ENCODE data around the gene AKT3.

AKT3 gene

GRCh38 chr1:243770860-243771259, 79.2 kb downstream of the AKT3 start:
- no peaks in the 10 kb centered on the region for H4K20me1 ChIP-seq (ENCODE audit: insufficient read depth, low read length)
- no peaks in the 10 kb centered on the region for H3F3A ChIP-seq (ENCODE audit: insufficient read depth, low read length)
- no peaks in the 10 kb centered on the region for H3K36me3 ChIP-seq (replicated peaks; ENCODE audit: insufficient read depth, low read length)
- H2AFZ ChIP-seq (ENCODE audit: low read length), result no peak overlapping the region
- no peaks in the 10 kb centered on the region for H3K9me3 ChIP-seq (replicated peaks; ENCODE audit: insufficient read depth, low read length)
- no peak overlapping the region for H3K4me3 ChIP-seq (ENCODE audit: low read length)
- no peak overlapping the region for H3K9ac ChIP-seq (ENCODE audit: low read length)
- no peaks in the 10 kb centered on the region for H3K27me3 ChIP-seq (replicated peaks; ENCODE audit: insufficient read depth, low read length)
- H3K79me2 ChIP-seq (ENCODE audit: low read length), result no peaks in the 10 kb centered on the region
- no peaks in the 10 kb centered on the region for H3K9me2 ChIP-seq (replicated peaks; ENCODE audit: insufficient read depth, low read length)
- H3K4me2 ChIP-seq (ENCODE audit: low read depth, low read length), result no peak overlapping the region
- no peak overlapping the region for H3K27ac ChIP-seq (ENCODE audit: low read length)
- DNase-seq, result no peak
- no peaks in the 10 kb centered on the region for H3K4me1 ChIP-seq (ENCODE audit: low read length)
- TF ChIP-seq EZH2 (optimal IDR thresholded peaks at IDR 0.05; ENCODE audit: low read depth, low read length) (no peak), EZH2phosphoT487 (IDR thresholded peaks at IDR 0.05; ENCODE audit: low read length) (no peak)
- TF ChIP-seq, protein P1, sequence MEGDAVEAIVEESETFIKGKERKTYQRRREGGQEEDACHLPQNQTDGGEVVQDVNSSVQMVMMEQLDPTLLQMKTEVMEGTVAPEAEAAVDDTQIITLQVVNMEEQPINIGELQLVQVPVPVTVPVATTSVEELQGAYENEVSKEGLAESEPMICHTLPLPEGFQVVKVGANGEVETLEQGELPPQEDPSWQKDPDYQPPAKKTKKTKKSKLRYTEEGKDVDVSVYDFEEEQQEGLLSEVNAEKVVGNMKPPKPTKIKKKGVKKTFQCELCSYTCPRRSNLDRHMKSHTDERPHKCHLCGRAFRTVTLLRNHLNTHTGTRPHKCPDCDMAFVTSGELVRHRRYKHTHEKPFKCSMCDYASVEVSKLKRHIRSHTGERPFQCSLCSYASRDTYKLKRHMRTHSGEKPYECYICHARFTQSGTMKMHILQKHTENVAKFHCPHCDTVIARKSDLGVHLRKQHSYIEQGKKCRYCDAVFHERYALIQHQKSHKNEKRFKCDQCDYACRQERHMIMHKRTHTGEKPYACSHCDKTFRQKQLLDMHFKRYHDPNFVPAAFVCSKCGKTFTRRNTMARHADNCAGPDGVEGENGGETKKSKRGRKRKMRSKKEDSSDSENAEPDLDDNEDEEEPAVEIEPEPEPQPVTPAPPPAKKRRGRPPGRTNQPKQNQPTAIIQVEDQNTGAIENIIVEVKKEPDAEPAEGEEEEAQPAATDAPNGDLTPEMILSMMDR (IDR thresholded peaks at IDR 0.05; ENCODE audit: low read length), result no peak

- Histone ChIP-seq H3K27me3 (replicated peaks; ENCODE audit: insufficient read depth, low read length) (no peaks in the 10 kb centered on the region), H3K4me1 (ENCODE audit: low read length) (no peaks in the 10 kb centered on the region), H4K20me1 (ENCODE audit: insufficient read depth, low read length) (no peaks in the 10 kb centered on the region), H3K27ac (ENCODE audit: low read length) (no peak overlapping the region), H3K9ac (ENCODE audit: low read length) (no peak overlapping the region), H3K36me3 (replicated peaks; ENCODE audit: insufficient read depth, low read length) (no peaks in the 10 kb centered on the region), H3F3A (ENCODE audit: insufficient read depth, low read length) (no peaks in the 10 kb centered on the region), H3K4me3 (ENCODE audit: low read length) (no peak overlapping the region), H3K4me2 (ENCODE audit: low read depth, low read length) (no peak overlapping the region), H2AFZ (ENCODE audit: low read length) (no peak overlapping the region), H3K9me2 (replicated peaks; ENCODE audit: insufficient read depth, low read length) (no peaks in the 10 kb centered on the region), H3K79me2 (ENCODE audit: low read length) (no peaks in the 10 kb centered on the region), H3K9me3 (replicated peaks; ENCODE audit: insufficient read depth, low read length) (no peaks in the 10 kb centered on the region)
- TF ChIP-seq EZH2 (optimal IDR thresholded peaks at IDR 0.05; ENCODE audit: low read depth, low read length) (no peak), EZH2phosphoT487 (IDR thresholded peaks at IDR 0.05; ENCODE audit: low read length) (no peak)
- TF ChIP-seq, protein P1 (IDR thresholded peaks at IDR 0.05; ENCODE audit: low read length), result no peak
- no peak for DNase-seq
These were observed 84.4 kb downstream of the AKT3 start for GRCh38 chr1:243765676-243766075.

- H3K4me3 ChIP-seq (ENCODE audit: low read length), result no peak overlapping the region
- H3K36me3 ChIP-seq (replicated peaks; ENCODE audit: insufficient read depth, low read length), result no peaks in the 10 kb centered on the region
- H3K27me3 ChIP-seq (replicated peaks; ENCODE audit: insufficient read depth, low read length), result no peaks in the 10 kb centered on the region
- no peaks in the 10 kb centered on the region for H3K9me3 ChIP-seq (replicated peaks; ENCODE audit: insufficient read depth, low read length)
- TF ChIP-seq, protein P1 (IDR thresholded peaks at IDR 0.05; ENCODE audit: low read length), result no peak
- TF ChIP-seq EZH2 (optimal IDR thresholded peaks at IDR 0.05; ENCODE audit: low read depth, low read length) (no peak), EZH2phosphoT487 (IDR thresholded peaks at IDR 0.05; ENCODE audit: low read length) (no peak)
- no peak overlapping the region for H3K4me2 ChIP-seq (ENCODE audit: low read depth, low read length)
- H3F3A ChIP-seq (ENCODE audit: insufficient read depth, low read length), result no peaks in the 10 kb centered on the region
- no peaks in the 10 kb centered on the region for H3K4me1 ChIP-seq (ENCODE audit: low read length)
- H2AFZ ChIP-seq (ENCODE audit: low read length), result no peak overlapping the region
- no peak overlapping the region for H3K27ac ChIP-seq (ENCODE audit: low read length)
- H3K79me2 ChIP-seq (ENCODE audit: low read length), result no peaks in the 10 kb centered on the region
- no peak for DNase-seq
- no peaks in the 10 kb centered on the region for H4K20me1 ChIP-seq (ENCODE audit: insufficient read depth, low read length)
- H3K9ac ChIP-seq (ENCODE audit: low read length), result no peak overlapping the region
- no peaks in the 10 kb centered on the region for H3K9me2 ChIP-seq (replicated peaks; ENCODE audit: insufficient read depth, low read length)
These were observed 86.2 kb downstream of the AKT3 start for GRCh38 chr1:243763806-243764205.

Data from MM.1S (cell line).